Skin epidermis (tissue), 12 donors: Measurements from ENCODE around the gene UQCRC2.
"Not testable (repeated sequence)": the region's sequence is repeated elsewhere in the genome, so short reads cannot be mapped to it uniquely, and the experiment has no call there.

Source experiments
- H3K27ac ChIP-seq, 21 experiments: fragments of 200-600 bp; sonication (generic) in 11 of 21; one replicate each; pipeline ENCODE4 v1.5.0; 2020; ENCODE audit warnings: mild to moderate bottlenecking in 3 of 21, inconsistent platforms in 2 of 21, moderate library complexity in 2 of 21
- H3K4me3 ChIP-seq, 7 experiments: fragments of 200-600 bp; sonication (generic) in 2 of 7; one replicate each; pipeline ENCODE4 v1.5.0; 2020; ENCODE audit warnings: inconsistent platforms in 2 of 7, mild to moderate bottlenecking in 2 of 7, moderate library complexity in 1 of 7

The UQCRC2 gene

DNA sequence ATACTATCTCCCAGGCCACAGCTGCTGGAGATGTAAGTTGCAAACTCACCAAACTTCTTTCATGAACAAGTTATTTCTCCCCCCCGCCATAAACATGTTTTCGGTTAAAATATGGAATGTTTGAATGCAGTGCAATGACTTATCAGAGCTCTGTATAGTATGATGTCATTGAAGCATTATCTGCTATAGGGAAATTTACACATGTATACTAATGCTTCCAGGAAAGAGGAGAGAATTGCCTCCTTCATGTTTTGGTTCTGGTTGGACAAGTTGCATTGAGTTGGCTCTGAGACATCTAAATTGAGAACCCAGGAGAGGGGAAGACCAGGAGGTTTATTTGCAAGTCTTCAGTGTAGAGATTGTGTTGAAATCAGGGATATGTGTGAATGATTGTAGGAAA, 20.8 kb downstream of the UQCRC2 start:
- Histone ChIP-seq H3K4me3 (no peak overlapping the region), H3K27ac (no peak overlapping the region)

- Histone ChIP-seq H3K4me3 (no peak overlapping the region), H3K27ac (no peak overlapping the region)
These were observed 26.9 kb downstream of the UQCRC2 start for GRCh38 chr16:21980032-21980431.

GRCh38 chr16:21982108-21982507, 28.9 kb downstream of the UQCRC2 start:
- no peak overlapping the region for H3K4me3 ChIP-seq
- no peak overlapping the region for H3K27ac ChIP-seq

GRCh38 chr16:21984062-21984461, 30.9 kb downstream of the UQCRC2 start:
- Histone ChIP-seq H3K27ac (no peak overlapping the region), H3K4me3 (no peak overlapping the region)

DNA sequence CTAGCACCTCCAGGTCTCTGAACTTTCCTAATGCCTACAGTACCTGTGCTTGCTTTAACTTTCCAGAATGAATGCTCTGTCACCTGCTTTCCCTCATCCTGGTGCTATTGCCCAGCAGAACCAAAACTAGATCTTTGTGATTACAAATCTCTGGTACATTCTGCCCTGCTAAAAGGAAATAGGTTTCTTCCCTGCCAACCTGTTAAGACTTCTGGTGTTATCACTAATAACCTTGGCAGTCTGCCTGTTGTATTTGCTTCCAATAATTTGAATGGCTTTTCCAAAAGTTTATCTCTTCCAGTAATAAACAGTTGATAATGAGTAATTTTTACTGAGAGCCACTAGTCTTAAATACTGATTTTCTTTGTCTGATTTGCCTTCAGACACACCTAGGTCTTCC, 32.4 kb downstream of the UQCRC2 start:
- Histone ChIP-seq H3K4me3 (no peak overlapping the region), H3K27ac (peak overlapping the region in 1 of 21 experiments; percentile 4)

GRCh38 chr16:21986692-21987246, 33.6 kb downstream of the UQCRC2 start:
- no peak overlapping the region for H3K4me3 ChIP-seq
- no peak overlapping the region for H3K27ac ChIP-seq

- H3K27ac ChIP-seq: no peak overlapping the region
- H3K4me3 ChIP-seq: no peak overlapping the region
These were observed 34.3 kb downstream of the UQCRC2 start for GRCh38 chr16:21987498-21987897.

DNA sequence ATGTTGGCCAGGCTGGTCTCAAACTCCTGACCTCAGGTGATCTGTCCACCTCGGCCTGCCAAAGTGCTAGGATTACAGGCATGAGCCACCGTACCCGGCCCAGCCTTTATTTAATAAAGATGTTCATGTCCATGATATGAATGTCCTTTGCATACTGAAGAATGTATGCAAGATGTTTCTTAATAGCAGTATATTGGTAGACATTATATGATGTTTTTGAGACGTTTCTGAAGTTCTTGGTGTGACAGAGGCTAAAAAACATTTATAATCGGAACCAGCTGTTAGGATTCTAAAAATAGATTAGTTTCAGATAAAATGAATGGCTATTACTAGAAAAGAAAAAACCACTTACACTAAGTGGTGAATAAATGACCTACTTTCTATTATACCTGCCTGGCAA, 36.0 kb downstream of the UQCRC2 start:
- Histone ChIP-seq H3K4me3 (no peak overlapping the region), H3K27ac (no peak overlapping the region)

- no peak overlapping the region for H3K27ac ChIP-seq
- H3K4me3 ChIP-seq: no peak overlapping the region
These were observed 36.6 kb downstream of the UQCRC2 start for GRCh38 chr16:21989751-21990150.

DNA sequence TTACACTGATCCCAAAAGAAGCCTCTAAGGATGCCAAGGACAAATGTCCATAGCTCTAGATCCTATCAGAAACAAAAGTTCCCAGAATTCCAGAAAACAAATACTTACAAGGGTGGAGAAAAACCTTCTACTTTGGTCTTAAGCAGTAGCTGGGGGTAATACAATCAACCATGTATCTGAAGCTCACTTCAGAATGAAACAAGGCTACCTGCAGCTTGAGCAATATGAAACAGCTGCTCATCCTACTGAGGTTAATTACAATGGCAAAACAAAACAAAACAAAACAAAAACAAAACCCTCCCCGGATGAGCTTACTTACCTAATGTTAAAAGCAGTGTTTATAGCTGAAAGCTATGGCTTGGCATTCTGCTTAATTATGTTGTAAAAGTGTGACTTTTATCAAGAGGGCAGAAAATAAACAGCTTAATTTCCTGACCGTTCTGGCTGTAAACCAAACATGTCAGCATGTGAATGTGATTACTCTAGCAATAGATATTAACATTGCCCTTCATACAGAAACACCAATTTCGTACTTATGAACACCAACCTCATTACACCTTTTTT, 37.3 kb downstream of the UQCRC2 start:
- no peak overlapping the region for H3K27ac ChIP-seq
- no peak overlapping the region for H3K4me3 ChIP-seq

- Histone ChIP-seq H3K27ac (no peak overlapping the region), H3K4me3 (no peak overlapping the region)
These were observed 38.5 kb downstream of the UQCRC2 start for GRCh38 chr16:21991621-21992020.

GRCh38 chr16:21994856-21995465, 41.8 kb downstream of the UQCRC2 start:
- H3K27ac ChIP-seq: no peak overlapping the region
- no peak overlapping the region for H3K4me3 ChIP-seq

GRCh38 chr16:21996923-21997696, 43.9 kb downstream of the UQCRC2 start:
- Histone ChIP-seq H3K4me3 (no peak overlapping the region), H3K27ac (peak overlapping the region in 1 of 21 experiments; percentile 43)

GRCh38 chr16:21997697-21998480, 44.7 kb downstream of the UQCRC2 start:
- Histone ChIP-seq H3K4me3 (no peak overlapping the region), H3K27ac (peak overlapping the region in 1 of 21 experiments; percentile 43)

- Histone ChIP-seq H3K4me3 (no peak overlapping the region), H3K27ac (peak overlapping the region in 2 of 21 experiments; percentile 29 to 63)
These were observed 48.4 kb downstream of the UQCRC2 start for GRCh38 chr16:22001591-22001990.

DNA sequence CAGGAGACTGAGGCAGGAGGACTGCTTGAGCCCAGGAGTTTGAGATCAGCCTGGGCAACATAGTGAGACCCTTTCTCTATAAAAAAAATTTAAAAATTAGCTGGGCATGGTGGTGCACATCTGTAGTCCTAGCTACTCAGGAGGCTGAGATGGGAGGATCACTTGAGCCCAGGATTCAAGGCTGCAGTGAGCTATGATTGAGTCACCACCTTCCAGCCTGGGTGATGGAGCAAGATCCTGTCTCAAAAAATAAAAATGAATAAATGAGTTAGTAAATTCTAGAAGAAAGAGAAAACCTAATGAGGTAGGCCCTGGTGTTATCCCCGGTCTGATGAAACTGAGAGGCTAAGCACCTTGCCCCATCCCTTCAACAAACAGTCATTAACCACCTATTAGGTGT, 48.9 kb downstream of the UQCRC2 start:
- not testable (repeated sequence) for H3K4me3 ChIP-seq
- peak overlapping the region in 1 of 21 experiments; percentile 63 for H3K27ac ChIP-seq

GRCh38 chr16:22003195-22003594, 50.0 kb downstream of the UQCRC2 start:
- H3K27ac ChIP-seq: no peak overlapping the region
- no peak overlapping the region for H3K4me3 ChIP-seq

DNA sequence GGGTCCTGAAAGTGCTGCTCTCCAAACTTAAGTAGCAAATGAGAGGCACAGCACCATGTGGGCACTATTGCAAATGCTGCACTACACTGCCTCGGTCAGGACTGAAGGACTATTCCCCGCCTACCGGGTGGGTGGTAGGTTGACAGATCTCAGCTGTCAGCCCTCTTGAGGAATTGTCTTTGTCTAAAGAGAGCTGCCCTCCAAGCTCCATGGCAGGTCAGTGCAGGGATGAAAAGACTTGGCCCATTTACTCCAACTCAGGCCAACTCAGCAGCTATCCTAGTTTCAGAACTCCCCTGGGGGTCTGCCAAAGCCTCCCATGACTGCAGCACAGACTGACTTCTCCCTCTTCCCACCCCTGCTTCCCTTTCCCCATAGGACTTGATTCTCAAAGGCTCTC, 51.2 kb downstream of the UQCRC2 start:
- Histone ChIP-seq H3K4me3 (no peak overlapping the region), H3K27ac (no peak overlapping the region)

- no peak overlapping the region for H3K27ac ChIP-seq
- no peak overlapping the region for H3K4me3 ChIP-seq
These were observed 52.6 kb downstream of the UQCRC2 start for GRCh38 chr16:22005746-22006145.

- Histone ChIP-seq H3K4me3 (no peak overlapping the region), H3K27ac (no peak overlapping the region)
These were observed 53.5 kb downstream of the UQCRC2 start for GRCh38 chr16:22006636-22007035.
